Glutamatergic neuron (in vitro differentiated cells): ENCODE data around the gene DVL1. TPM values are rescaled to one million over a fixed set of nuclear protein-coding genes. Genes with fewer than 3 reads are reported as not detected.
"Not testable (repeated sequence)": the region's sequence is repeated elsewhere in the genome, so short reads cannot be mapped to it uniquely, and the experiment has no call there.

ENCODE experiments used
- DNase-seq: peaks from one replicate; pipeline ENCODE4 v3.0.0; 2022
- H3K27ac Mint-ChIP-seq: one replicate; pipeline ENCODE4 v1.8.0; 2020; ENCODE audit warnings: mild to moderate bottlenecking, mixed read lengths, inconsistent platforms; ENCODE audit not compliant: unreplicated experiment
- H3K27me3 Mint-ChIP-seq: one replicate; pipeline ENCODE4 v1.8.0; 2020; ENCODE audit warnings: mild to moderate bottlenecking, moderate library complexity, mixed read lengths, inconsistent platforms; ENCODE audit not compliant: unreplicated experiment
- H3K36me3 Mint-ChIP-seq: one replicate; pipeline ENCODE4 v1.8.0; 2020; ENCODE audit warnings: mild to moderate bottlenecking, mixed read lengths, inconsistent platforms; ENCODE audit not compliant: unreplicated experiment
- H3K4me1 Mint-ChIP-seq: one replicate; pipeline ENCODE4 v1.8.0; 2020; ENCODE audit warnings: mild to moderate bottlenecking, low read depth, mixed read lengths, inconsistent platforms; ENCODE audit not compliant: unreplicated experiment
- H3K4me3 Mint-ChIP-seq: one replicate; pipeline ENCODE4 v1.8.0; 2020; ENCODE audit warnings: mild to moderate bottlenecking, mixed read lengths, inconsistent platforms; ENCODE audit not compliant: unreplicated experiment
- H3K9me3 Mint-ChIP-seq: one replicate; pipeline ENCODE4 v1.8.0; 2020; ENCODE audit warnings: mild to moderate bottlenecking, moderate library complexity, mixed read lengths, inconsistent platforms; ENCODE audit not compliant: unreplicated experiment
- total RNA-seq: library from RNA; stranded (reverse); fragmentation: NEBNext Ultra II Directional; extraction: Animal tissue kit (Norgen Biotek cat#: 25700); gene quantifications from one replicate; pipeline ENCODE4 v1.2.1, GENCODE V29; 2021; ENCODE audit not compliant: unreplicated experiment
- TF ChIP-seq, protein P1 (sequence below): fragments of 200-600 bp; sonication (generic); IDR thresholded peaks from one replicate; pipeline ENCODE4 v1.5.0; 2021; ENCODE audit not compliant: partially characterized antibody, unreplicated experiment

Gene DVL1
- total RNA-seq, 1 donor from 2014 or later = 124 TPM

DNA sequence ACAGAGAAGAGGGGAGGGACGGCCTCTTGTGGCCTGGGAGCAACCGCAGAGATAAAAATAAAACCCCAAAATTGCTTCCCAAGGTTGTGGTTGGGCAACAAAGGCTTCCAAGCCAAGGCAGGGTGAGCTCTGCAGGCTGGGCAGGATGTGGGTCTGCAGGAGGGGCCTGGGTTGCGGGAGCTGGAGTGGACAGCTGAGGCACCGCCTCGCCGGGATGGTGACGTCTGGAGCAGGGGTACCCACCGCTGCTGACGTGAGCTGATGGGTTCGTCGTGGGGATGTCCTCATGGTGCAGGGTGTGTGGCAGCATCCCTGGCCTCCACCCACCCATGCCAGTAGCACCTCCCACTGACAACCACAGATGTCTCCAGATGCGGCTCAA, 22.1 kb upstream of the DVL1 start:
- no peak overlapping the region for H3K27ac Mint-ChIP-seq
- no peaks in the 10 kb centered on the region for H3K27me3 Mint-ChIP-seq
- TF ChIP-seq, protein P1, sequence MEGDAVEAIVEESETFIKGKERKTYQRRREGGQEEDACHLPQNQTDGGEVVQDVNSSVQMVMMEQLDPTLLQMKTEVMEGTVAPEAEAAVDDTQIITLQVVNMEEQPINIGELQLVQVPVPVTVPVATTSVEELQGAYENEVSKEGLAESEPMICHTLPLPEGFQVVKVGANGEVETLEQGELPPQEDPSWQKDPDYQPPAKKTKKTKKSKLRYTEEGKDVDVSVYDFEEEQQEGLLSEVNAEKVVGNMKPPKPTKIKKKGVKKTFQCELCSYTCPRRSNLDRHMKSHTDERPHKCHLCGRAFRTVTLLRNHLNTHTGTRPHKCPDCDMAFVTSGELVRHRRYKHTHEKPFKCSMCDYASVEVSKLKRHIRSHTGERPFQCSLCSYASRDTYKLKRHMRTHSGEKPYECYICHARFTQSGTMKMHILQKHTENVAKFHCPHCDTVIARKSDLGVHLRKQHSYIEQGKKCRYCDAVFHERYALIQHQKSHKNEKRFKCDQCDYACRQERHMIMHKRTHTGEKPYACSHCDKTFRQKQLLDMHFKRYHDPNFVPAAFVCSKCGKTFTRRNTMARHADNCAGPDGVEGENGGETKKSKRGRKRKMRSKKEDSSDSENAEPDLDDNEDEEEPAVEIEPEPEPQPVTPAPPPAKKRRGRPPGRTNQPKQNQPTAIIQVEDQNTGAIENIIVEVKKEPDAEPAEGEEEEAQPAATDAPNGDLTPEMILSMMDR = no peak
- H3K4me3 Mint-ChIP-seq = no peak overlapping the region
- no peak for DNase-seq
- no peaks in the 10 kb centered on the region for H3K4me1 Mint-ChIP-seq
- peaks cover 2% of the 10 kb centered on the region for H3K9me3 Mint-ChIP-seq
- H3K36me3 Mint-ChIP-seq = no peaks in the 10 kb centered on the region

- Mint-ChIP-seq H3K4me3 (no peak overlapping the region), H3K4me1 (no peaks in the 10 kb centered on the region), H3K27me3 (no peaks in the 10 kb centered on the region), H3K9me3 (peaks cover 2% of the 10 kb centered on the region), H3K36me3 (no peaks in the 10 kb centered on the region), H3K27ac (no peak overlapping the region)
- DNase-seq = no peak
- TF ChIP-seq, protein P1 = no peak
These were observed 21.6 kb upstream of the DVL1 start for GRCh38 chr1:1370771-1371300.

GRCh38 chr1:1370094-1370493, 20.9 kb upstream of the DVL1 start:
- not testable (repeated sequence) for H3K9me3 Mint-ChIP-seq, H3K36me3 Mint-ChIP-seq, H3K4me1 Mint-ChIP-seq, H3K27ac Mint-ChIP-seq, DNase-seq, H3K27me3 Mint-ChIP-seq, H3K4me3 Mint-ChIP-seq

DNA sequence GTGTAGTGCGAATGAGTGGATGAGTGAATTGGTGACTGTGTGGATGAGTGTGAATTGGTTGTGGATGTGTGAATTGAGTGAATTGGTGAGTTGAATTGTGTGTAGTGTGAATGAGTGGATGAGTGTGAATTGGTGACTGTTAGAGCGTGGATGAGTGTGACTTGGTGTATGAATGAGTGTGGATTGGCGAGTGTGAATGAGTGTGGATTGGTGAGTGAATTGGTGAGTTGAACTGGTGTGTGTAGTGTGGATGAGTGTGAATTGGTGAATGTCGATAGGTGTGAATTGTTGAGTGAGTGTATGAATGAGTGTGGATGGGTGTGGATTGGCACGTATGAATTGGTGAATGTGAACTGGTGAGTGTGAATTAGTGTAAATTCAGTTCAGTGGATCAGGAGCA, 18.1 kb upstream of the DVL1 start:
- Mint-ChIP-seq H3K9me3 (peaks cover 2% of the 10 kb centered on the region), H3K27ac (no peak overlapping the region), H3K27me3 (no peaks in the 10 kb centered on the region), H3K4me3 (no peak overlapping the region), H3K4me1 (peaks cover under 1% of the 10 kb centered on the region), H3K36me3 (no peaks in the 10 kb centered on the region)
- no peak for DNase-seq
- TF ChIP-seq, protein P1 = no peak

- TF ChIP-seq, protein P1 = no peak
- Mint-ChIP-seq H3K27ac (no peak overlapping the region), H3K4me1 (peaks cover 4% of the 10 kb centered on the region)
These were observed 17.5 kb upstream of the DVL1 start for GRCh38 chr1:1366699-1367066.

More at GRCh38 chr1:1366699-1367066, 17.5 kb upstream of the DVL1 start:
- Mint-ChIP-seq H3K27me3 (no peaks in the 10 kb centered on the region), H3K36me3 (no peaks in the 10 kb centered on the region), H3K4me3 (no peak overlapping the region), H3K9me3 (peaks cover 2% of the 10 kb centered on the region)
- DNase-seq = no peak
